Left renal pelvis (tissue), 4 donors: ENCODE results near the gene TGFBR2. TPM values are rescaled to one million over a fixed set of nuclear protein-coding genes. Genes with fewer than 3 reads are reported as not detected.

ENCODE experiments used
- DNase-seq, 4 donors: peaks; one replicate each; pipeline ENCODE4 v3.0.0-alpha.2; 2013; ENCODE audit warnings: low read depth in 4 of 4, low spot score in 3 of 4
- polyA plus RNA-seq, 4 donors: library from polyadenylated mRNA; unstranded; fragments of 120-200 nt; gene quantifications; one replicate each; pipeline ENCODE4 v1.2.1, GENCODE V29; 2013; ENCODE audit not compliant: insufficient read length in 4 of 4

The TGFBR2 gene
- polyA plus RNA-seq, 4 donors, result 87.0 to 128 (median 105) TPM

- no peak for DNase-seq
Measured at GRCh38 chr3:30708472-30708871, 102.1 kb downstream of the TGFBR2 start.

- DNase-seq, result no peak
Measured at GRCh38 chr3:30710017-30710416, 103.6 kb downstream of the TGFBR2 start.

DNA sequence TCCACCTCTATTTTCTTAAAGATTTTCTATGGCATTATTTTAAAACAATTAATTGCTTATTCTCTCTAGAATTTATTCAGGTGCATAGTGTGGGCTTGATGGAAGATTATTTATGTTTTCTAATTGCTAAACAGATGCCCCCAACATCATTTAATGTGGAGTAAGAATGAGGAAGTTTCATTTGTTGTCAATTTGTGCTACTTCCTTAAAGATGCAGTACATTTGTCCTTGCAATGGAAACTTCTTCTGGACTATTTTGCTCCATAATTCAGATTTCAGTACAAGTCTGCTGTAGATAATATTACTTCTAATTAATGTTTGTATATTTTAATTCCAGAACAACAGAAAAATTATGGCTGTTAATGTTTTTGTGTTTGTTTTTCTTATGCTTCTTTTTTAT is 104.8 kb downstream of the TGFBR2 start:
- DNase-seq, result no peak

- DNase-seq, result no peak
Measured at GRCh38 chr3:30711867-30712266, 105.5 kb downstream of the TGFBR2 start.

GRCh38 chr3:30712991-30713390 is 106.6 kb downstream of the TGFBR2 start:
- DNase-seq, result no peak

DNA sequence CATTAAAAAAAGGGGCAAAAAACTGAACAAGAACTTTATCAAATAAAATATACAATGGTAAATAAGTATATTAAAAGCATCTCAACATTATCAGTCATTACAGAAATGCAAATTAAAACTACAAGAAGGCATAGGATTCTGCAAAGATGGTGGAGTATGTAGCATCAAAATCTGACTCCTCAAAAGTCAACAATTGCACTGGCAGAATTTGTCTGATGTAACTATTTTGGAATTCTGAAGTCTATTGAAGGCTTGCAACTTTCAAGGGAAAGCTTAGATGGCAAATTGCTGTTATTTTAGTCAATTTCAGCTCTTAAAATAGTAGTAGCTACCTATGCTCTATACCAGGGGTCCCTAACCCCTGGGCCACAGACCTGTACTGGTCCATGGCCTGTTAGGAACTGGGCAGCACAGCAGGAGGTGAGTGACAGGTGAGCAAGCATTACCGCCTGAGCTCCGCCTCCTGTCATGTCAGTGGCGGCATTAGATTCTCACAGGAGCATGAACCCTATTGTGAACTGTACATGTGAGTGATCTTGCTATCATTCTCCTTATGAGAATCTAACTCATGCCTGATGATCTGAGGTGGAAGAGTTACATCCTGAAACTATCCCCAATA is 107.6 kb downstream of the TGFBR2 start:
- DNase-seq, result no peak

- no peak for DNase-seq
Measured at GRCh38 chr3:30719536-30719935, 113.1 kb downstream of the TGFBR2 start.

DNA sequence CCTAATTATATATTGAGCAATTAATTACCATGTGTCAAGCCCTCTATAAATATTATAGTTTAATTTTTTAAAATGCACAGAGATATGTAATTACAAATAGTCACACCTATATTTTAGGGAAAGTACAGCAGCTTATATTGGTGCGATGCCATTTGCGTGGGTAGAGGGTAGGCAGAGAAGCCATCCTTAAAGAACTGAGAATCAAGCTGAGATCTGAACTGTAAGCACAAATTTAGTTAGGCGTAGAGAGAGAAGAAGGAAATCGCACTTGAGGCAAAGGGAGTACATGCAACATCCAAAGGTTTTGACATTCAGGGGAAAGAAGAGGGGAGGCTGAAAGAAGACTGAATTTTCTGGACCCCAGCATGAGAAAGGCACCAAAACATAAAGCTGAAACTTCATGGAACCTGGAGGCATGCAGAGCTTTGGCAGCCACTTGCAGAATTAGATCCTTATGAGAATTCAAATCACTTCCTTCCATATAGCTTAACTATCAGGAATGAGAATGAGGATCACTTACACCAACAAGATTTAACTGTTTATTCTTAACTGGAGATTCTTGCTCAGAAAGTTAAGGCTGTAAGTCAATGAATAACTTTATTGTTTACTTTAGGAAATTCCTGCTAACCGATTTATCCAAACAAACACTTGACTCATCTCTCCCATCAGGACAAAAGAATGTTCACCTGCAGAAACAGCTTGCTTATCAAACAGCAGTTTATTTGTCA is 114.3 kb downstream of the TGFBR2 start:
- DNase-seq, result no peak

GRCh38 chr3:30721314-30721634 is 114.9 kb downstream of the TGFBR2 start:
- no peak for DNase-seq

GRCh38 chr3:30723211-30723610 is 116.8 kb downstream of the TGFBR2 start:
- no peak for DNase-seq

DNA sequence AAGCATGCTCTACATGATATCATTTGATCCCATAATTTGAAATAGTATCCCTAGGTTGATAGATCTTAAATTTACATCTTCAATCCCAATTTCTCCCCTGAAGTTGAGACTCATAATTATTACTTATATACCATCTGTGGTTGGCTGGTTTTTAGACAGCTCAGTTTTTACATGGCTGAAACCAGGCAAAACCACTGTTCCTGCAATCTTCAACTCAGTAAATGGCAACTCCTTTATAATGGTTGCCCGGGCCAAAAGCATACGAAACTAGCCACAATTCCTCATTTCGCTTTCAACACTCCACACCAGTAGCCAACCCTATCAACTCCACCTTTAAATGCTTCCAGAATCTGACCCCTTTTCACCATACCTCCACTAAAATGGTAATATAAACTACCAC is 118.5 kb downstream of the TGFBR2 start:
- no peak for DNase-seq

GRCh38 chr3:30728143-30728542 is 121.7 kb downstream of the TGFBR2 start:
- DNase-seq, result no peak

GRCh38 chr3:30729512-30729911 is 123.1 kb downstream of the TGFBR2 start:
- no peak for DNase-seq

GRCh38 chr3:30729936-30730335 is 123.5 kb downstream of the TGFBR2 start:
- DNase-seq, result no peak

GRCh38 chr3:30730967-30731366 is 124.6 kb downstream of the TGFBR2 start:
- no peak for DNase-seq

- no peak for DNase-seq
Measured at GRCh38 chr3:30733209-30733608, 126.8 kb downstream of the TGFBR2 start.

- DNase-seq, result no peak
Measured at GRCh38 chr3:30733696-30734095, 127.3 kb downstream of the TGFBR2 start.

GRCh38 chr3:30737743-30738499 is 131.5 kb downstream of the TGFBR2 start:
- no peak for DNase-seq

DNA sequence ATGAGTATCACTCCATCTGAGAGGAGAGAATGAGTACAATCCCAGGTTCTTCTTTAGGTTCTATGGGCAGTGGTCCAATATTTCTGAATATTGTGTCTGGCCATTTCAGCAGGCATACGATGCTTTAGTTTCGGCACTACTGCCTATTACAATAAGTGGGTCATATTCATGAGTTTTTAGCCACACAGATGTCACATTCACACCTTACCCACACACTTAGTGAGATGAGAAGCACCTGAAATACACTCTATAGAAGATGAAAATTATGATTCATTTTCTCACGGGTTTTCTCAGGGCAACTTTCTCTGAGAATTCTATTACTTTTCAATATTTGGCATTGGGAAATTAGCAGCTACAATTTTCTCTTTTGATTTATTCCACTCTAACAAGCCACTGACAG is 132.2 kb downstream of the TGFBR2 start:
- no peak for DNase-seq

DNA sequence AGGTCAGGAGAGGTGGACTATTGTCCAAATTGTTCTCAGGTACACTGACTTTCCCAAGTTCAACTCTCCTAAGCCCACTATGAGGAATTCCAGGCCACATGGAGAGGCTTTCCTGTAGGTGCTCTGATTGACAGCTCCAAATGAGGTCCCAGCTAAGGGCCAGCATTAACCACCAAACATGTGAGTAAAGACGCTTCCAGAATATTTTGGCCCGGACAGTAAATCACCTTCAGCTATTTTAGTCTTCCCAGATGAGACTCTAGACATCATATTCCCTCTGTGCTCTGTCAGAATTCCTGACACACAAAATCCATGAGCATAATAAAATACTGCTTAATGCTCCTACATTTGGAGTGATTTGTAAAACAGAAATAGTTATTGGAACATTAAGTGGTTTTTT is 135.5 kb downstream of the TGFBR2 start:
- no peak for DNase-seq

DNA sequence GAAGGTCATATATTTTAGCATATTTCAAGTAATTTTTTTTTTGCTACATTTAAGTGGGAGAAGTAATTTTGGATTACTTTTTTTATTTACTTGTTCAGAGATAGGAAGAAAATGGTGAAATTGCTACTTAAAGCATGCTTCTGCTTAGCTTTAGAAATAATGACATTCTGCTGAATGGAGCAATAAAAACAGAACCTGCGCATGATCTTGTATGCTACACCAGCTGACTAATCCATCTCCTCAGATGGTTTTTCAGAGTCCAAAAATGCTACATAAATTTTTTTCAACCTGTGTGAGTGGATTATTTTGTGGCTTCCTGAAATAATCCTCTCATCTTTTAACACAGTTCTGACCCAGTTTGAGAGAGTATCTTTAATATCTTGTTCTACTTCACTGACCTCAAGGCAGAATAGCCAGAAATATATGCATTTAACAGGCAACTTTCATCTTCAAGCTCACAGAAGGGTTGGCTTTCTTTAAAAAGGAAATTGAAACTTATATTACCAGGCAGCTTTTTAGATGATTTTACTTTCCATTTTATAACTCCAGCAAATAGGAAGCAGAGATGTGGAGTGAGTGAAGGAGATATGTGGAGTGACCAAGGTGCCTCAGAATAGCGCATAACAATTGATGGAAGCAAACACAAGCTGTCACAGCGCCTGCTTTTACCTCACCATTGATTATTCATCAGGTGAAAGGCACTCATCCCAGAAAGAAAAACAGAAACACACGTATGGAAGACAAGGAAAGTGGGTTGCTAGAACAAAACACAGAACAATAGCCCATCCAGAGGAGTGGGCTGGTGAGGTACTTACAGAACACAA is 136.6 kb downstream of the TGFBR2 start:
- DNase-seq, result no peak
